Peyer's patch (tissue), 4 donors: Measurements from ENCODE around the gene PICK1. TPM values are rescaled to one million over a fixed set of nuclear protein-coding genes. Genes with fewer than 3 reads are reported as not detected.

Experiments used
- DNase-seq, 3 donors: peaks; one replicate each; pipeline ENCODE4 v3.0.0-alpha.2; 2017 to 2019
- H3K27ac ChIP-seq, 4 donors: fragments of 200-600 bp; sonication (generic); one replicate each; pipeline ENCODE4 v1.5.1; 2016 to 2019
- H3K27me3 ChIP-seq, 2 donors: fragments of 200-600 bp; sonication (generic); one replicate each; pipeline ENCODE4 v1.5.1; 2019
- H3K36me3 ChIP-seq, 3 donors: fragments of 200-600 bp; sonication (generic); one replicate each; pipeline ENCODE4 v1.5.1; 2016 to 2019
- H3K4me1 ChIP-seq, 4 donors: fragments of 200-600 bp; sonication (generic); one replicate each; pipeline ENCODE4 v1.5.1; 2016 to 2019
- H3K4me3 ChIP-seq, 4 donors: fragments of 200-600 bp; sonication (generic); 1 replicate in 3 of 4; 2 replicates in 1 of 4; pipeline ENCODE4 v1.5.1; 2016 to 2019; ENCODE audit warnings: mild to moderate bottlenecking in 1 of 4
- H3K9me3 ChIP-seq, 4 donors: fragments of 200-600 bp; sonication (generic); one replicate each; pipeline ENCODE4 v1.5.1; 2016 to 2019; ENCODE audit warnings: mild to moderate bottlenecking in 1 of 4
- POLR2A ChIP-seq, 2 donors: fragments of 450-650 bp; IDR thresholded peaks; one replicate each; pipeline ENCODE4 v1.5.1; 2017; ENCODE audit warnings: antibody characterized with exemption in 2 of 2, mild to moderate bottlenecking in 2 of 2, moderate library complexity in 2 of 2
- total RNA-seq, 4 donors: library from RNA; depleted of rRNA; stranded (reverse); fragments of >200 nt; gene quantifications; one replicate each; pipeline ENCODE4 v1.1.0, GENCODE V29; 2016
- TF ChIP-seq, protein P1 (sequence below), 6 experiments: fragments of 450-650 bp in 4 of 6; fragments of 200-600 bp in 2 of 6; sonication (generic) in 1 of 6; IDR thresholded peaks; one replicate each; pipeline ENCODE4 v1.5.1; 2017 to 2019; ENCODE audit warnings: antibody characterized with exemption in 6 of 6, mild to moderate bottlenecking in 3 of 6, moderate library complexity in 1 of 6

Gene PICK1
- total RNA-seq, 4 donors from 2014 or later = 40.8 to 51.7 (median 46.4) TPM

DNA sequence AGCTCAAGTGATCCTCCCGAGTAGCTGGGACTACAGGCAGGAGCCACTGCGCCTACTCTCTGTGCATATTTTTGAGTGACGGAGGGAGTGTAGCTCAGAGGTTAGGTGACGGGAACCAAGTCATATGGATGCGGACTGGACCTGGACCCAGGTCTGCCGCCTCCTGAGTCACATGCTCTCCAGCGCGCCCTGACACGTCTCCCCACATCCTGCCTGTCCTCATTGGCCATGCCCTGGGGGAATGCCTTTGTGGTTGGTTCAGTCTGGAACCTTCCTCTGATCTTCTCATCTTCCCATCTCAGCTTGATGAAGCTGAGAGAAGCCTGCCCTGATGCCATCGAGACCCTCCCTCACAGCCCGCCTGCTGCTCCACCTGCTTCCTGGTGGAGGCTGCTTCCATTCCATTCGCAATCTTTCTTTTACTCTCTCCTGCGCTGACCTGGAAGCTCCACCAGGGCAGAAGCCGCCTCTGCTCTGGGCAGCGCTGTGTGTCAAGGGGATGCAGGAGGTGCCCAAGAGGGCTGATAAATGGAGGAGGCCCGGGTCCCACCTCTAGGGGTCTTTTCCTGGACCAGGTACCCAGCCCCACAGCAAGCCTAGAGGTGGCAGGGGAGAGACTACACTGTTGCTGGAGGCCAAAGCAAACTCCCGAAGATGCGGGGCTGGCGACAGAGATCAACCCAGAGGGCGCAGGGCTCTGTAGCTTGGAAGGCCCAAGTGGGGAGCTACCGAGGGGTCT is 67.2 kb downstream of the PICK1 start:
- no peaks in the 10 kb centered on the region for H3K9me3 ChIP-seq
- no peak for TF ChIP-seq POLR2A (IDR thresholded peaks at IDR 0.05)
- TF ChIP-seq, protein P1, sequence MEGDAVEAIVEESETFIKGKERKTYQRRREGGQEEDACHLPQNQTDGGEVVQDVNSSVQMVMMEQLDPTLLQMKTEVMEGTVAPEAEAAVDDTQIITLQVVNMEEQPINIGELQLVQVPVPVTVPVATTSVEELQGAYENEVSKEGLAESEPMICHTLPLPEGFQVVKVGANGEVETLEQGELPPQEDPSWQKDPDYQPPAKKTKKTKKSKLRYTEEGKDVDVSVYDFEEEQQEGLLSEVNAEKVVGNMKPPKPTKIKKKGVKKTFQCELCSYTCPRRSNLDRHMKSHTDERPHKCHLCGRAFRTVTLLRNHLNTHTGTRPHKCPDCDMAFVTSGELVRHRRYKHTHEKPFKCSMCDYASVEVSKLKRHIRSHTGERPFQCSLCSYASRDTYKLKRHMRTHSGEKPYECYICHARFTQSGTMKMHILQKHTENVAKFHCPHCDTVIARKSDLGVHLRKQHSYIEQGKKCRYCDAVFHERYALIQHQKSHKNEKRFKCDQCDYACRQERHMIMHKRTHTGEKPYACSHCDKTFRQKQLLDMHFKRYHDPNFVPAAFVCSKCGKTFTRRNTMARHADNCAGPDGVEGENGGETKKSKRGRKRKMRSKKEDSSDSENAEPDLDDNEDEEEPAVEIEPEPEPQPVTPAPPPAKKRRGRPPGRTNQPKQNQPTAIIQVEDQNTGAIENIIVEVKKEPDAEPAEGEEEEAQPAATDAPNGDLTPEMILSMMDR (IDR thresholded peaks at IDR 0.05) = no peak
- peaks cover 0 to 15% (median 0%) of the 10 kb centered on the region in 3 donors for H3K36me3 ChIP-seq
- H3K27me3 ChIP-seq = no peaks in the 10 kb centered on the region
- no peaks in the 10 kb centered on the region for H3K4me1 ChIP-seq
- H3K4me3 ChIP-seq = no peak overlapping the region
- DNase-seq = no peak
- H3K27ac ChIP-seq = no peak overlapping the region

DNA sequence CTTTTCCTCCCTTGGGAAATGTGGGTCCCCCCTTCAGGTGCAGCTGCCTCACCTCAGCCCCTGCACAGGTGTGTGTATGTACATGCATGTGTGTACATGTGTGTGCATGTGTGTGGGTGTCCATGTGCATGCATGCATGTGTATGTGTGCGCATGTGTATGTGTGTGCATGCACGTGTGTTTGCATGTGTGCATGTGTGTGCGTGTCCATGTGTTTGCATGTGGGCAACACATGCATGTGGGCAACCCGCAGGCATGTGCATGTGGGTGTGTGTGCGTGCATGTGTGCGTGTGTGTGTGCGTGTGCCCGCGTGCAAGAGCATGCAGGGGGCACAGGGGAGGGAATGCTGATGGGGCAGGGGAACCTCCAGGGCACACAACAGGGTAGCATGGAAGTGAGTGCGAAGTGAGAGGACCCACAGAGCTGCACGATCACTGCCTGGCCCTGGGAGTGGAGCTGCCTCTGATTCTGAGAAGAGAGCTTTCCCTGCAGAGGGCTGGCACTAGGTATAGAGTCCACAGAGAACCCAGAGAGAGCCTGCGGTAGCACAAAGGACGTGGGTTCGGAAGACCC is 67.9 kb downstream of the PICK1 start:
- Histone ChIP-seq H3K36me3 (peaks cover 0 to 15% (median 0%) of the 10 kb centered on the region in 3 donors), H3K4me3 (no peak overlapping the region), H3K4me1 (no peaks in the 10 kb centered on the region), H3K27me3 (no peaks in the 10 kb centered on the region), H3K9me3 (no peaks in the 10 kb centered on the region), H3K27ac (no peak overlapping the region)
- DNase-seq = no peak
- no peak for TF ChIP-seq POLR2A (IDR thresholded peaks at IDR 0.05)
- TF ChIP-seq, protein P1 (IDR thresholded peaks at IDR 0.05) = no peak

Other genes starting within 250 kb of the PICK1 start
- 1 to 10 TPM; 3.8 to 9.3 (median 8.9) TPM for gene GCAT, start 249.5 kb upstream of the PICK1 start, total RNA-seq
- gene GALR3, start 234.0 kb upstream of the PICK1 start, total RNA-seq = not detected
- gene ANKRD54, start 213.1 kb upstream of the PICK1 start, total RNA-seq = 10 to 100 TPM; 24.9 to 43.3 (median 33.8) TPM
- 100 to 1,000 TPM; 123 to 229 (median 185) TPM for gene EIF3L, start 208.0 kb upstream of the PICK1 start, total RNA-seq
- gene MICALL1, start 151.1 kb upstream of the PICK1 start, total RNA-seq = 10 to 100 TPM; 24.5 to 49.0 (median 31.8) TPM
- gene C22orf23, start 103.8 kb upstream of the PICK1 start, total RNA-seq = under 1 TPM in 1 of 4 donors, not detected in 3; 0.85 TPM
- gene POLR2F, start 103.7 kb upstream of the PICK1 start, total RNA-seq = 10 to 100 TPM; 51.1 to 97.4 (median 55.2) TPM
- 1 to 10 TPM in 1 of 4 donors, under 1 TPM in 2, not detected in 1; 0.35 to 1.1 (median 0.66) TPM for gene SOX10, start 72.8 kb upstream of the PICK1 start, total RNA-seq
- not detected for gene SLC16A8, start 26.8 kb downstream of the PICK1 start, total RNA-seq
- gene BAIAP2L2, start 53.3 kb downstream of the PICK1 start, total RNA-seq = 100 to 1,000 TPM in 3 of 4 donors, 10 to 100 TPM in 1; 83.3 to 421 (median 306) TPM
- gene PLA2G6, start 124.4 kb downstream of the PICK1 start, total RNA-seq = 100 to 1,000 TPM in 1 of 4 donors, 10 to 100 TPM in 3; 19.3 to 102 (median 60.6) TPM
- 10 to 100 TPM in 2 of 4 donors, 1 to 10 TPM in 2; 5.1 to 14.2 (median 12.0) TPM for gene MAFF, start 144.6 kb downstream of the PICK1 start, total RNA-seq
- 10 to 100 TPM; 39.1 to 56.1 (median 51.4) TPM for gene TMEM184B, start 215.6 kb downstream of the PICK1 start, total RNA-seq